HG02678 (cell line): ENCODE data around the gene HRH4.

Experiments used
- ATAC-seq: cut with Tn5 transposase; IDR thresholded peaks from one replicate; pipeline ENCODE4 v1.9.1; 2021; ENCODE audit warnings: mild to moderate bottlenecking, moderate library complexity; ENCODE audit not compliant: unreplicated experiment

HRH4 gene

GRCh38 chr18:24502667-24503523 is 42.5 kb downstream of the HRH4 start:
- no peak for ATAC-seq

DNA sequence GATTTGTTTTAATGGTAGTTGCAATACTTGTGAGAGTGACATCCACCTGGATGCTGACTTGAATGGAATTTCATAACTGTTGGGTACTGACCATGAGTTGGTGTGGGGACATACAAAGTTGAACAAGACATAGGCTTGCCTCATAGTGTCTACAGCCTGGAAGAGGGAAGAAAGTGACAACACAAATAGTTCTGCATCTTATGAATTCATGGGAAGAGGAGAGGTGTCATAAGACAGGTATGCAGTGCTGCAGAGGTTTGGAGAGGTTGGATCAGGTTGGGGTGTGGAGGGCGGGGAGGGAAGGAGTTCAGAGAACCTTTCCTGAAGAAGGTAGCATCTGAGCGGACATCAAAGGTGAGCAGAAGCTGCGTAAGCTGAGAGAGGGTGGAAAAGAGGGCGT is 44.0 kb downstream of the HRH4 start:
- no peak for ATAC-seq

DNA sequence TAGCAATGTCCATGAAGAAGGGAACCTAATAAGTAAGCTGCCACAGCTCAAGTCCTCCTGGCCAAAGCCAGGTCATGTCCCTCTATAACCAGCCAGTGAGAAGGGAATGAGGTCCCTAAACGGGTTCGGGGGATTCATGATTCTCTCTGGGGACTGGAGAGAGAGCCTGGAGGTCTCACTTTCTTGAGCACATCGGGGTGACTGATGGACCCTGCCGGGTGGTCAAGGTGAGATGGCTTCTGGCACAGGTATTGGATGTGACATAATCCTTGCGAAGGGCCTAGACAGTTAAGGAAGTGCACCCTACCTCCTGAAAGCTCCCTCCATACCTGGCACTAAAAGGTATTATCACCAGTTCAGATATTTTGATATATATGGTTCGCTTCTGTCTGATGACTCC is 45.7 kb downstream of the HRH4 start:
- no peak for ATAC-seq

DNA sequence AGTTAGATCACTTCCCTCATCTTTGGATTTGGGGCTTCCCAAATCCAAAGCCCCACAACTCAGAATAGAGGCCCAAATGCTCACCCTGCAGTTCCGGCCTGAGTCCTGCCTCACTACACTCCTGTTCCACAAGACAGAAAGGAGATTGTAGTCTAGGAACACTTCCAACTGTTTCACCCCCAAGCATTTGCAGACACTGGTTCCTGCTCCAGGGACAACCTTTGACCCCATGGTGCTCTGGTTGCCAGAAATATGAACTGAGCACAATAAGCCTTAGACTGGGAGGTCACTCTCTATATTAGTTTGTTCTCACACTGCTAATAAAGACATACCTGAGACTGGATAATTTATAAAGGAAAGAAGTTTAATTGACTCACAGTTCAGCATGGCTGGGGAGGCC is 49.0 kb downstream of the HRH4 start:
- ATAC-seq, result no peak

GRCh38 chr18:24514439-24514838 is 54.0 kb downstream of the HRH4 start:
- peak; percentile 83 for ATAC-seq

DNA sequence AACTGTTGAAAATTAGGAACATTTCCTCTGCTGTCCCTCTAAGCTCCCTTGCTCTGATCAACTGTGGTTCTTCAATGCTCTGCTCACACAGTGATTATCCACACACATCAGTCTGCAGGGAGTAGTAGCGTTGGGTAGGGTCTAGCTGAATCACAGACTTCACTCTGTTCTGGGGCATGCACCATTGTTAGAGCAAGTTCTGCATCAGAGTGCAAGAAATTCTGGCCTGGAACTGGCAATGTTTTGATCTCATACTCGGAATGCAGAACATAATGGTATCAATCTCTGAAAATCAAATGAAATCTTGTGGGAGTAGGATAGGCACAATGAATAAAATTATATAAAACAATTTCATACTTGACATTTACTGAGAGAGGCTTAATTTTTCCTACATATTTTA is 55.3 kb downstream of the HRH4 start:
- no peak for ATAC-seq

GRCh38 chr18:24516261-24516660 is 55.8 kb downstream of the HRH4 start:
- ATAC-seq, result no peak

DNA sequence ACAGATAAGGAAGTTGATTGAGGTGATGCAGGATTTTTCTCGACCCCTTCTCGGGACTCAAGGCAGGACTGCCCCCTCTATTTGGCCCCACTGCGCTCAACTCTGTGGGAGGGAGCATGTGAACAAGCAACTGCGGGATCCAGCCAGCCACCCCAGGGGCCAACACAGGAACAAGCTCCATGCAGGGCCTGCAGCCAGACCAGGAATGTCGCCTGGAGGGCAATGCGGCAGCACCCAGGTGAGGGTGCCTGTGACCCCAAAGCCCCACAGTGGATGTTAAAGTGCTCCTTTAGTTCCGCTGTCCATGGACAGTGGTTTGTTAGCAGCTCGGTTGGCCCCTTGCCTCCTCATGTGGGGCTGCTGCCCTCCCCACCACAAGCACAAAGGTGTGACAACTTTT is 57.1 kb downstream of the HRH4 start:
- no peak for ATAC-seq

DNA sequence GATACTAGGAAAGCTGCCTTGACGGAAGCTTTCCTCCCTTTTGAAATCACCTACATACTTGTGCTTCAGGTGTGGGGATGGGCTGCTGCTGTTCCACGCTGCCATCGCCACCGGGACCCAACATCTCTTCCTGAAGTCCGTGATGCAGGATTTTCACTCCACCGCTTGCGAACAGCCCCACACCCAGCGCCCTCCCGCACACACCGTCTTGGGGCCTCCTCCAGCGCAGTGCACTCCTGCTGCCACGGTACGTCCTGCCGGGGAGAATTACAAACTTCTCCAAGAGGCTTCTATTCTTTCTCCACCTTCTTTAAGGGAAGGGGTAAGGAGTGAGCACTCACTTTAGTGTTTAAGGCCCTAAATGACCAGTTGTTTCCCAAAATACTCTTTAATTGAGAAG is 58.2 kb downstream of the HRH4 start:
- ATAC-seq, result no peak
